HG02938 (cell line): ENCODE results near the gene RNF144B.
A peak's percentile ranks its signal among the peaks of the same experiment; 100 is the strongest.

Experiments used
- ATAC-seq: cut with Tn5 transposase; IDR thresholded peaks from one replicate; pipeline ENCODE4 v1.9.1; 2021; ENCODE audit warnings: mild to moderate bottlenecking, moderate library complexity; ENCODE audit not compliant: unreplicated experiment

RNF144B gene

GRCh38 chr6:18478610-18479009 is 91.5 kb downstream of the RNF144B start:
- ATAC-seq, result no peak

DNA sequence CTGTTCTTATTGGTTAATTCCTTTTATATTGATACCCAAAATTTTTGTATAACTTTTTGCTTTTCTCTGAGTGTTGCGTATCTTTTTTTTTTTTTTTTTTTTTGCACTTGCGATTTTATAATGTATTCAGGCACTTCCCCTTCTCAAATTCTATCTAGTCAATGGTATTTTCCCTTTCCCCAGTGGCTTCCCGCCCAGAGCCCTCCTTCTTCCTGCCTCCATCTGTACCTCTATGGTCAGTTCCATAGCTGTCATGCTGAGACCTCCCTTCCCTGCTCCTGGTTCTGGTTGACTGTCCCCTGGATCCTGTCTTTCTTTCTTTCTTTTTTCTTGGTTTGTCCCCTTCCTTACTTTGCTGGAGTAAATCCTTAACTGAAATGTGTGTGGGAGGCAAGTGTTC is 94.7 kb downstream of the RNF144B start:
- ATAC-seq, result no peak

GRCh38 chr6:18485660-18486435 is 98.7 kb downstream of the RNF144B start:
- ATAC-seq, result peak; percentile 58

DNA sequence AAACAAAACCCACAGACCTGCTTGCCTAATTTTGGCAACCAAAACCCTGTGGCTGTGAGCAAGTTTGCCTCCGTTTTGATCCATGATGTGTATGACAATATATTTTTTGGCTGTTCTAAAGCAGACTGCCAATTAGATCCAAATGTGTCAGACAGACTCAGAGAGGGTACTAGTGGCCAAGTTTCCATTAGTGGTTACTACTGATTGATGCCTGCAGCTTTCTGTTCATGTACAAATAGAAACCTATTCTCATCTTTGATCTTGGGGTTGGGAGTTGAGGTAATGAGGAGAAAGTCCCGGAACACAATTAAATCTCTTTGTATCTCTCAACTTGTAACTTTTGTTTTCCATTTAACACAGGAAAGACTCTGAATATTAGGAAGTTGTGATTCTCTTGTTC is 100.9 kb downstream of the RNF144B start:
- no peak for ATAC-seq

DNA sequence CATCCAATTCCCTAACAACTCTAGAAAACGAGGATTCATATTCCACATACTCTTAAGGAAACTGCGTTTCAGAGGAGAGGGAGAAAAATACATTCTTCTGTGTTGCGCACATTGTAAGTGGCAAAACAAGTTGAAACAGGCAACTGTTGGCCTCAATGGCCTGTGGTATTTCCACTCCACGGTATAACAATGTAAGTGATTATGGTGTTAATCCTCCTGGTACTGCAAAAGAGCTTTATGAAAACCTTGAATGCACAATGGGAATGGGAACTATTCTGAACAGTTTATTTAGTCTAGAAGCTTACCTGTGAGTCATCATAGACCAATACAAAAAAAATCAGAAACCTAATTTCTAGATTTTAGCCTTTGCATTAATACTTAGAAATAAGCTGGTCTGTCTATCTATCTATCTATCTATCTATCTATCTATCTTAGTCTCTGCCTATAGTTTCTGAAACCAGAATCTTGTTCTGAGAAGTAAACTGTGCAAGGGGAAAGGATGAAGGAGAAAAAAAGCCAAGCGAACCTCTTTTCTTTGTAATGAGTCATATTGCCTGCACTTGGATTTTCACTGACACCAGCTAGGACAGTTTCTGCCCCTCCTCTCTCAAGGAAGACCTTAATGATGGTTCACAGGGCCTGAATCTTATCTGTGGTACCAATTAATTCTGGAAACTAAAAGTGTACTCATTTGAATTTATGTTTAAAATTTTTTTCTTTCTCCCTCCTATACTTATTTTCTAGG is 101.5 kb downstream of the RNF144B start:
- ATAC-seq, result no peak

GRCh38 chr6:18489335-18489734 is 102.2 kb downstream of the RNF144B start:
- no peak for ATAC-seq

DNA sequence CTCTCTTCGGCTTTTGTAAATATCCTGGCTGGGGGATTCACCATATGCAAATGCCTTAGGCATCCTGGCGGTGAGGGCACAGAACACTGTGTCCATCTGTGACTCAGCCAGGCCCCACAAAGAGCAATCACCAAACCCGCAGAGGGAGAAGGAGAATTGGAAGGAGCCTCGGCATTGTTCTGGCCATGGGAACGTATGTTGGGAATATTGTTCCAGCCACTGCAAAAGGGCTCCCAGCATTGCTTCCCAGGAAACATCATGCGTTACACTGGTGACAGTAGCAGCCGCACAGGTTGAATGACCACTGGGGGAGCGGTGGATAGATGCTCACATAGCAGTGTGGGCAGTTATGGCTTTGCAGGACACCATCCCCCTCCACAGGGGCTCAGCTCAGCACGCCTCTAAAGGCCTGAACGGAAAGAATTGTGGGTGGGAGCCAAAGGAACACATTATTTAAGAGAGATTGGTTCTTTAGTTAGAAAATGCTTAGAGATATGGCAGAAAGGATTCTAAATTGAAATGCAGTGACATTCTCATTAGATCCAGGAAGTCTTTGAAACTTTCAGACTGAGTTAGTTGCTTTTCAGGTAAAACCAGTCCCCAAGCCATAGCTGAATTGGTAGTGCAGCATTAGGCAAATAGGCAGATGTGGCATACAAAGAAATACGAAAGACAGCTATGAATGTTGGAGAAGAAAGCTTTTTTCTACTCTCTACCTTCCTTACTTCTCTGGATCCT is 104.3 kb downstream of the RNF144B start:
- ATAC-seq, result no peak

GRCh38 chr6:18492972-18493371 is 105.8 kb downstream of the RNF144B start:
- no peak for ATAC-seq

DNA sequence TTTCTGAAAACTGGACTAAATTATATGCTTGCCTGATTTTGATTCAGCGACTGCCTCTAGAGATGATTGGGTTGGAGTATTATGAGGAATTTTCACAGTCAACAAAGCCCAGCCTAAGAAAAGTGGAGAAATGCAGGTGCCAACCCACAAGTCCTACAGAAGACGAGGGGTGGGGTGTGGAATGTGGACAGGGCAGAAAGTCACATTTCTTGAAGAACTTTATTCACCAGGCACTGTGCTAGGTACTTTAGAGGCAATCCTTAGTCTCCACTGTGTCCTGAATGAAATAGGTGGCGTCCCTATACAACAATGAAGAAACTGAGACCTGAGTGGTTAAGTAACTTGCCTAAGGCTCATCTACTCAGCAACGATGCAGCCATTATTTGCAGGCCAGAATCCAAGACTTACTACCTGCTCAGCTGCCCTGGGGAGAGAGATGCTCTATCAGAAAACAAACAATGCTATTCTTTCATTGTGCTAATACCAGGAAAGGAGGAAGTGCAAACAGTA is 106.3 kb downstream of the RNF144B start:
- no peak for ATAC-seq

GRCh38 chr6:18493925-18494324 is 106.8 kb downstream of the RNF144B start:
- no peak for ATAC-seq

DNA sequence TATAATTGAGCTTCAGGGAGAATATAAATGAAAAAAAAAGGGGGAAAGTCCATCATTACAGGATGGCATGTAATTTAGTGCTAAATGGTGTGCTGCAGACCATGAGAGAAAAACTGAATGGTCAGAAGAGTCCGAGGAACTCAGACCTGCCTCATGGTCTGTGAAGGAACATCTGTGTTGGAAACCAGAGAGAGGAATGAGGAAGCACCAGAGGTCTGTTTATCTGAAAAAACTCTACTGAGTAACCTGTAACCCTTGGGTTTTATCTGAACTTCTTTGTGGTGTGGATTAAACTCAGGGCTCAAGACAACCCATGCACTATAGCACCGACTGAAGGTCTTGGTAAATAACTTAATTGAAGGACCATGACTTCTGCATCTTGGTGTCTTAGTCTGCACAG is 108.1 kb downstream of the RNF144B start:
- ATAC-seq, result no peak

GRCh38 chr6:18496462-18496861 is 109.3 kb downstream of the RNF144B start:
- no peak for ATAC-seq

- no peak for ATAC-seq
Measured at GRCh38 chr6:18497006-18497405, 109.9 kb downstream of the RNF144B start.

DNA sequence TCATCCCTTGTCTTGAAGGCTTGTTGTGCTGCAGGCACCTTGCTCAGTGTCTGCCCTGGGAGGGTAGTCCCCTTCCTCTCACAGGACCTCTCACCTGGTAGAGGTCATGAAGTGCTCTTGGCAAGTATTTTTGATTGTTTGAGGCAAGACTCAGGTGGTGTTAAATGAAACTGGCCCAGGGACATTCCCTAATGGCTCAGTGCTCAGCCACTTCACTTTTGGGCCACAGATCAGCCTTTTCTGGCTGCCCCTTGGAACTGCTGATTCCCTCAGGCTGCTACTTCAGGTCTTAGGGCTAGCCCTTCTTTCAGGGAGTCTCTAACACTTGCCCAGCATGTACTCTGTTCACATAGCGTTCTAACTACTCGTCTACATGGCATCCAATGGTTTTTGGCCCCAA is 111.3 kb downstream of the RNF144B start:
- ATAC-seq, result no peak

DNA sequence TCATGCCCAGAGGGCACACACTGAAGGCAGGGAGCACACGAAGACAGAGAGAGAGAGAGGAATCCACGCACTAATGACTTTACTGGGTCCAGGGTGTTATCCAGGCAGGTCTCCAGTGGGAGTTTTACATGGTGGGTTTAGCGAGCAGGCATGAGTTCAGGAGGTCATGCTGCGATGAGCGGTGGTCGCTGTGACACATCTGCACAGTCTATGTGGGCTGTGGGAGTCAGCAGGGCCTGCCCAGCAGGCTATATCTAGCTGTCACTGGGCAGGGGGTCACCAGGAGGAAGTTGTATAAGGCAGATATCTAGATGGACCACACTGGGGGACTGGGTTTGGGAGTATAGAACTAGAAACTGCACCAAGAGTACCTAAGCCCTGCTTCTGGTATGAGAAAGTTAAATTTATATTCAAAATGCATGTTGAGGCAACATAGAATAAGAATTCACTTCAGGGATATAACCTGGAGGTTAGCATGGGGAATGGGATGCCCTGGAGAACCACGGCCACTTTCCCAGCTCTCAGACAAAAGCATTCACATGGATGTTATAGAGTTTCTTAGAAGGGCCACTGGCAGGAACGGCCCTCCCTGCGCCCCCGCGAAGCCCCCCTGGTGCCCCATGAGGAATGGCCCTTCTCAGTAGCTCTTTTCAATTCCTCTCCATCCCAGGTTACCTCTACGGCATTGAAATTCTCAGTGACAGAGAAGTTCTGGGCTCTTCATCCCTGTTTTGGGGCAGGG is 113.9 kb downstream of the RNF144B start:
- no peak for ATAC-seq

- no peak for ATAC-seq
Measured at GRCh38 chr6:18501663-18502013, 114.5 kb downstream of the RNF144B start.

- ATAC-seq, result no peak
Measured at GRCh38 chr6:18503206-18503592, 116.0 kb downstream of the RNF144B start.

DNA sequence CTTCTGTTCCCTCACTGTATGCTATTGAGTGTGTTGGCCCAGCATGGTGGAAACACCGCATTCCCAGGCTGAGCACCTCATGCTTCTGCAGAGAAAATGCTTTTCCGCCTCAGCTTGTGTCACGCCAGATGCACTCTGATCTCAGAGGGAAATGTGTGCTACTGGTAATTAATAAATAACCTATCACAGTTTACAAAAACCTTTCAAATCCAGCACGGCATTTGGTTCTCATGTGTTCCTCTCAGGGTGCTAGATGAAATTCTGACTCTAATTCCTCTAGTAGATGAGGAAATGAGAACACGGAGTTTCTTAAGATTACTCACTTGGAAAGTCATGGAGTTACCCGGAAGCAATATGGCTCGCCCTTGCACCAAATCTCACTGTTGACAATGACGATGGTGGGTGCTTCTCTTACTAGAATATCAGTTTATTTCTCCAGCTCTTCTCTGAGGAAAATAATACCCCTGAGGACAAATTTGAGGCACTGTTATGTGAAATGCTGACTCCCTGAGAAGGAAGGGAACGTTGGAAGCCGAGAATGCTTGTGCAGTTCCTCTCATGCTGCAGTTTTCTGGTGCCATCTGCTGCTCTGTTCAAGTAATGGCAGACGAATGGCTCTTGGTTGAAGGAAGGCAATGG is 116.6 kb downstream of the RNF144B start:
- peak; percentile 79 for ATAC-seq

GRCh38 chr6:18504232-18504596 is 117.1 kb downstream of the RNF144B start:
- no peak for ATAC-seq

- ATAC-seq, result no peak
Measured at GRCh38 chr6:18506382-18507017, 119.3 kb downstream of the RNF144B start.
